Stimulated activated memory B cell treated with anti-CD40 and anti-IgM and Interleukin-4, amounts not matched to agents 10 μg/mL and 1 μg/mL and 100 μg/mL, for 72 hours (primary cell): Measurements from ENCODE around the gene HOXC11.

Experiments used
- ATAC-seq: fragments of 150-1000 bp; cut with Tn5 transposase; 2 replicates; pipeline ENCODE4 v1.10.0; 2021
- H3K27ac Mint-ChIP-seq: one replicate; pipeline ENCODE4 v1.8.0; 2022; ENCODE audit warnings: mild to moderate bottlenecking, mixed read lengths
- H3K27me3 Mint-ChIP-seq: one replicate; pipeline ENCODE4 v1.8.0; 2022; ENCODE audit warnings: mixed read lengths
- H3K36me3 Mint-ChIP-seq: one replicate; pipeline ENCODE4 v1.8.0; 2022; ENCODE audit warnings: mixed read lengths
- H3K4me1 Mint-ChIP-seq: one replicate; pipeline ENCODE4 v1.8.0; 2022; ENCODE audit warnings: mixed read lengths
- H3K4me3 Mint-ChIP-seq: one replicate; pipeline ENCODE4 v1.8.0; 2022; ENCODE audit warnings: mild to moderate bottlenecking, moderate library complexity, mixed read lengths
- H3K9me3 Mint-ChIP-seq: one replicate; pipeline ENCODE4 v1.8.0; 2022; ENCODE audit warnings: mixed read lengths

Gene HOXC11

DNA sequence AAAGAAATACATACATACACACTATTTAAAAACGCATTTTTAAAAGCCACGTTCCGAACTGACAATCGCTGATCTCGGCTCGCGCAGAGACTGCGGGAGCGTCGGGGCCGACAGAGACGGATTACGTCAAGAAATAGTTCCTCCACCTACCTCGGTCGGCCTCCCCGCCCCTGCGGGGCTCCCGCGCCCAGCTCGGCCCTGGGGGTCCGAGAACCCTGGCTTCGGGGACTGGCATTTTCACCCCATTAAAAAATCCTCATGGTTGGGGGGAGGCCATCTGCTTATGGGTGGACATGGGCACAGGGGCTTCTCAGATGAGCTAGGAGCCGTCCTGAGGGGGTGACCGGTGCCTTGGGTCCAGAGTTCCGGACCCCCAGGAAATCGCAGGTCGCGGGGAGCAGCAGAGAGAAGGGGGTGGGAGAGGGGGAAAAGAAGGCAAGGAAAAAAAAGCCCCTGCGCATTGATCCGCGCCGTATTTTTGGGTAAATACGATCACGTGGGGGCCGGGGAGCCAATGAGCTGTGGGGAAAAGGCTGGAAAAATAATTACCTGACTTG is 26.7 kb downstream of the HOXC11 start:
- no peaks in the 10 kb centered on the region for H3K36me3 Mint-ChIP-seq
- H3K9me3 Mint-ChIP-seq: no peaks in the 10 kb centered on the region
- H3K4me1 Mint-ChIP-seq: peaks cover 29% of the 10 kb centered on the region
- no peak overlapping the region for H3K4me3 Mint-ChIP-seq
- peaks cover 98% of the 10 kb centered on the region for H3K27me3 Mint-ChIP-seq
- no peak for ATAC-seq
- H3K27ac Mint-ChIP-seq: no peak overlapping the region

GRCh38 chr12:54000116-54001114 is 27.5 kb downstream of the HOXC11 start, which contains the start of gene HOXC9:
Gene HOXC9 (plus strand): TSS chr12:54000161. CDS start chr12:54000189, 28 bp downstream.
- peaks cover 98% of the 10 kb centered on the region for H3K27me3 Mint-ChIP-seq
- peaks cover 25% of the 10 kb centered on the region for H3K4me1 Mint-ChIP-seq
- H3K27ac Mint-ChIP-seq: no peak within 1 kb of the TSS
- no peak within 1 kb of the TSS for H3K4me3 Mint-ChIP-seq
- no peaks in the 10 kb centered on the region for H3K36me3 Mint-ChIP-seq
- ATAC-seq: no peak
- no peaks in the 10 kb centered on the region for H3K9me3 Mint-ChIP-seq

DNA sequence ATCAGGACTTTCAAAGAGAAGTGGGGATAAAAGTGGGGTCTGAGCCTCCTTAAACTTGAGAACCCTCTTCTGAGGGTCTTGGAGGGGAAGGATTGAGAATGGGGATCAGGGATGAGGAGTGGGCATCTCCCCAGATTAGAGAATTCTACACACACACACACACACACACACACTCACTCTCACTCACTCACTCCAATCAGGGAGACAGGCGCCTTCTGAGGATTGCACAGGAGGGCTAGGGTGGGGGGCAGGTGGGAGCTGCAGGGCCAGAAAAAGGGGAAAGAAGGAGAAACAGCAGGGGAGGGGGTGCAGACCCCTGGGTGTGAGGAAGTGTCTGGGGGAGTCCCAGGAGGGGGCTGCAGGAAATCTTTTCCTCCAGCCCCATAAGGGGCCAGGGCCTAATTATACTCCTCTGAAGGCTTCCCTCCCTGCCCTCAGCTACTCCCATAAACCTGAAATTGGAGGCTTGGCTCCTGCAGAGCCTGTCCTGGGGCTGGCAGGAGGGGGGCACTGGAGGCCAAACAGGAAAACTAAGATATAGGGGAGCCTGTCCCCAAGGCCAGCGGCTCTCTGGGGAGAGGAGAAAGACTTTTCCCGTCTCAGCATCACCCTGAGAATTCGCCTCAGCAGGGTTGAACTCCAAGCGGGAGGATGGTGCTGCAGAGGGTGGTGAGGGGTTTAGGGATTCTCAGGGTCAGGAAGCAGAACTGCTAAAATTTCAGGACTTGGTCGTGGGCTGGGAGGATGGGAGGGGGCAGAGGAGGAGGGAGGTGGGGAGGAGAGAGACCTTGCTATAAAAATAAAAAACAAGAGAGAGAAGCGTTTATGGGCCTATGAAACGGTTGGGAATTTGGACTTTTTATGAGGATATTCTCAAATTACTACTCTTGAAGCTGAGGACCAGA is 28.6 kb downstream of the HOXC11 start:
- Mint-ChIP-seq H3K36me3 (no peaks in the 10 kb centered on the region), H3K9me3 (no peaks in the 10 kb centered on the region), H3K4me3 (no peak overlapping the region), H3K27me3 (peaks cover 98% of the 10 kb centered on the region), H3K4me1 (peaks cover 25% of the 10 kb centered on the region), H3K27ac (no peak overlapping the region)
- no peak for ATAC-seq

GRCh38 chr12:54002278-54002914 is 29.5 kb downstream of the HOXC11 start:
- no peaks in the 10 kb centered on the region for H3K36me3 Mint-ChIP-seq
- H3K27ac Mint-ChIP-seq: no peak overlapping the region
- peaks cover 21% of the 10 kb centered on the region for H3K4me1 Mint-ChIP-seq
- H3K4me3 Mint-ChIP-seq: no peak overlapping the region
- ATAC-seq: no peak
- peaks cover 98% of the 10 kb centered on the region for H3K27me3 Mint-ChIP-seq
- no peaks in the 10 kb centered on the region for H3K9me3 Mint-ChIP-seq

DNA sequence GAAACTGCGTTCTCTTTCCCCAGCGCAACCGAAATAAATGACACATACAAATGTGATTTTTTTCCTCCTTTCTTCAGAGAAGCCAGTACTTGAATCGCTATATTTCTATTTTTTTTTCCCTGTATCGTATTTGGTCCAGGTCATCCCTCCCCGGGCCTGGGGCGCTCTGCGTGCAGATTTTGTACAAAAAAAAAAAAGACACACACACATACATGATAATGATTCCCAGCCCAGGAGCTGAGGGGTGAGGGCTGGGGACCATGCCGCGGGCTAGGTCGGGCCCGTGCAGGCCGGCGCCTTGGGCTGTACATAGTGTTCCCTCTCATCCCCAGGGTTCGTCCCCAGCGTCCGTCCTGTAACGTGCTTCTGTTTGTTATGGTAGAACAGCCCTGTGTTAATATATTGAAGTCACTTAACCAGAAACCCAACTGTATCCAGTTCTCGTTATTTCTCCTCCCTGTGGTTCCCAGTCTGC is 30.0 kb downstream of the HOXC11 start:
- no peak overlapping the region for H3K4me3 Mint-ChIP-seq
- H3K27ac Mint-ChIP-seq: no peak overlapping the region
- H3K36me3 Mint-ChIP-seq: no peaks in the 10 kb centered on the region
- H3K9me3 Mint-ChIP-seq: no peaks in the 10 kb centered on the region
- ATAC-seq: no peak
- peaks cover 97% of the 10 kb centered on the region for H3K27me3 Mint-ChIP-seq
- H3K4me1 Mint-ChIP-seq: peaks cover 16% of the 10 kb centered on the region

- H3K36me3 Mint-ChIP-seq: no peaks in the 10 kb centered on the region
- H3K9me3 Mint-ChIP-seq: no peaks in the 10 kb centered on the region
- peaks cover 94% of the 10 kb centered on the region for H3K27me3 Mint-ChIP-seq
- H3K4me1 Mint-ChIP-seq: peaks cover 19% of the 10 kb centered on the region
- no peak overlapping the region for H3K27ac Mint-ChIP-seq
- no peak overlapping the region for H3K4me3 Mint-ChIP-seq
- no peak for ATAC-seq
Observed at GRCh38 chr12:54003625-54004024, 30.7 kb downstream of the HOXC11 start.

- Mint-ChIP-seq H3K4me3 (no peak overlapping the region), H3K36me3 (no peaks in the 10 kb centered on the region), H3K4me1 (peaks cover 25% of the 10 kb centered on the region), H3K9me3 (no peaks in the 10 kb centered on the region), H3K27ac (no peak overlapping the region), H3K27me3 (peaks cover 94% of the 10 kb centered on the region)
- ATAC-seq: no peak
Observed at GRCh38 chr12:54004063-54004840, 31.3 kb downstream of the HOXC11 start.

- no peak overlapping the region for H3K4me3 Mint-ChIP-seq
- H3K27me3 Mint-ChIP-seq: peaks cover 95% of the 10 kb centered on the region
- H3K36me3 Mint-ChIP-seq: no peaks in the 10 kb centered on the region
- peaks cover 32% of the 10 kb centered on the region for H3K4me1 Mint-ChIP-seq
- ATAC-seq: no peak
- no peaks in the 10 kb centered on the region for H3K9me3 Mint-ChIP-seq
- H3K27ac Mint-ChIP-seq: no peak overlapping the region
Observed at GRCh38 chr12:54004841-54005530, 32.1 kb downstream of the HOXC11 start.

- Mint-ChIP-seq H3K9me3 (no peaks in the 10 kb centered on the region), H3K36me3 (no peaks in the 10 kb centered on the region), H3K4me1 (peaks cover 32% of the 10 kb centered on the region), H3K4me3 (no peak overlapping the region), H3K27me3 (peaks cover 95% of the 10 kb centered on the region), H3K27ac (no peak overlapping the region)
- no peak for ATAC-seq
Observed at GRCh38 chr12:54005531-54005852, 32.6 kb downstream of the HOXC11 start.

DNA sequence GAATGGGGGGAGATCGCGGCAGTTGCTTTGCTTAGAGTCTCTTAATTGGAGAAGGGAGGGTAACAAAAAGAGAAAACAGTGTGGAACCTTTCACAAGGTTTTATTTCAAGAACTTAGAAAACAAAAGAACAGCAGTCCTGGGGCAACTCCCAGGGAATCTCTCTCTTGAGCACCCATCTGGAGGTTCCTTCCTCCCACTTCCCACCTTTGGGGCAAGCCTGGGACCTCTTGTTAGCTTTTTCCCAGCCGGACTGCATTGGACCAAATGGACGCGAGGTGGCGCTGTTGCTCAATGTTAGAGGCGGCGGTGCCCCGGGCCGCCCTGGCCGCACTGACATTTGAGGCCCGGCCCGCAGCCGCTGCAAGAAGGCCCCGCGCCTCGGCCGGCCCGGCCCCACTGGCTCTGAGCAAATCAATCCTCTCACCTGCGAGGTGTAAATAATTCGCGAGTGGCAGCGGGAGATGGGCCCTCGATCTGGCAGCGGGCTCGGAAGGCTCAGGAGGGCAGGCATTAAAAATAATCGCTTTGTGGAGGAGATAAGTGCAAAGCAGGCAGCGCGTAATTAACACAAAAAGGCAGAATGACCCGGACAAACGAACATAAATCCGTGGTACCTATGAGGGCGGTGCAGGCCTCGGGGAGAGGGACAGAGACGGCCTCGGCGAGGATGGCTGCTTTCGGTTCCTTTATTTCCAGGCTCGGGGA is 33.1 kb downstream of the HOXC11 start:
- peak; percentile 84 for ATAC-seq
- Mint-ChIP-seq H3K27ac (no peak overlapping the region), H3K4me3 (peak overlapping the region; percentile 80), H3K4me1 (peaks cover 35% of the 10 kb centered on the region), H3K36me3 (no peaks in the 10 kb centered on the region), H3K9me3 (no peaks in the 10 kb centered on the region), H3K27me3 (peaks cover 95% of the 10 kb centered on the region)

DNA sequence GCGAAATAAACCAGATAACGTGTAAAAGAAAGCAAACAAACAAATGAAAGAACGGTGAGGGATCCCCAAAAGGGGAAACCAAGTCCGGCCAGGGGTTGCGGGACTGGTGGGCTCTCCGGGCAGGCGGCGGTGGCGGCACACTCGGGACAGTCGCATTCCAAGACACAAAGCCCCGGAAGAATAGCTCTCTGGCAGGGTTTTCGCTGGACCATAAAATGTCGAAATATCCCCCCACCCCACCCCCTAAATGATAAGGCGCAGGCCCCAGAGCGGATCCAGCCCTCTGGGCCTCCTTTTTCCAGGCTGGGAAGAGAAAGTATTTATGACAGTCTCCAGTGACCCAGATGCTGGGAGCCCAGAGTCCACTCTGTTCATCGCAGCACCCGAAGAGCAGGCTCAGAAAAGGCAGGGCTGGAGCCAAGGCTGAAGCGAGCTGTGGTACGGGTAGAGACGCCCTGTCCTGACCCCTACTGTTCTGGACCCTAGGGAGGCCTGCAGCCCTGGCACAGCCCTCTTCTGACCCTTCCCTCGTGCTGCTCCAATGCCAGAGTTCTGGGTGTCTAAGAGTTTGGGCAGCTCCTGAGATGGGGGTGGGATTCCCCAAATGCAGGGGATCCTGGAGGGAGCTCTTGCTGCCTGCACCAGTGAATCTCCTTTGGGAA is 33.8 kb downstream of the HOXC11 start:
- H3K4me3 Mint-ChIP-seq: peak overlapping the region; percentile 80
- H3K36me3 Mint-ChIP-seq: no peaks in the 10 kb centered on the region
- H3K27ac Mint-ChIP-seq: no peak overlapping the region
- no peaks in the 10 kb centered on the region for H3K9me3 Mint-ChIP-seq
- peaks cover 95% of the 10 kb centered on the region for H3K27me3 Mint-ChIP-seq
- ATAC-seq: no peak
- H3K4me1 Mint-ChIP-seq: peaks cover 40% of the 10 kb centered on the region

GRCh38 chr12:54007538-54008259 is 34.8 kb downstream of the HOXC11 start:
- H3K9me3 Mint-ChIP-seq: no peaks in the 10 kb centered on the region
- H3K36me3 Mint-ChIP-seq: no peaks in the 10 kb centered on the region
- peaks cover 40% of the 10 kb centered on the region for H3K4me1 Mint-ChIP-seq
- H3K4me3 Mint-ChIP-seq: no peak overlapping the region
- no peak overlapping the region for H3K27ac Mint-ChIP-seq
- peaks cover 95% of the 10 kb centered on the region for H3K27me3 Mint-ChIP-seq
- no peak for ATAC-seq
